Frontal cortex (tissue), 4 donors: ENCODE measurements around the gene TFEC. TPM values are rescaled to one million over a fixed set of nuclear protein-coding genes. Genes with fewer than 3 reads are reported as not detected.
"Not testable (repeated sequence)": the region's sequence is repeated elsewhere in the genome, so short reads cannot be mapped to it uniquely, and the experiment has no call there.

ENCODE experiments used
- DNase-seq, 2 donors: peaks; one replicate each; pipeline ENCODE4 v3.0.0; 2012; ENCODE audit warnings: low spot score in 2 of 2
- FAIRE-seq: peaks from 2 replicates; lab custom pipeline; 2012; peaks lifted over from hg19 to GRCh38; lab: Jason Lieb, UNC
- total RNA-seq: library from RNA; depleted of rRNA; stranded (reverse); fragments of >200 nt; gene quantifications from one replicate; pipeline ENCODE4 v1.2.3, GENCODE V29; 2014
- donor health status: control.
- donor health status: control.
- donor health status: control.

The TFEC gene, protein sequence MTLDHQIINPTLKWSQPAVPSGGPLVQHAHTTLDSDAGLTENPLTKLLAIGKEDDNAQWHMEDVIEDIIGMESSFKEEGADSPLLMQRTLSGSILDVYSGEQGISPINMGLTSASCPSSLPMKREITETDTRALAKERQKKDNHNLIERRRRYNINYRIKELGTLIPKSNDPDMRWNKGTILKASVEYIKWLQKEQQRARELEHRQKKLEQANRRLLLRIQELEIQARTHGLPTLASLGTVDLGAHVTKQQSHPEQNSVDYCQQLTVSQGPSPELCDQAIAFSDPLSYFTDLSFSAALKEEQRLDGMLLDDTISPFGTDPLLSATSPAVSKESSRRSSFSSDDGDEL
- total RNA-seq, result 0.82 TPM

DNA sequence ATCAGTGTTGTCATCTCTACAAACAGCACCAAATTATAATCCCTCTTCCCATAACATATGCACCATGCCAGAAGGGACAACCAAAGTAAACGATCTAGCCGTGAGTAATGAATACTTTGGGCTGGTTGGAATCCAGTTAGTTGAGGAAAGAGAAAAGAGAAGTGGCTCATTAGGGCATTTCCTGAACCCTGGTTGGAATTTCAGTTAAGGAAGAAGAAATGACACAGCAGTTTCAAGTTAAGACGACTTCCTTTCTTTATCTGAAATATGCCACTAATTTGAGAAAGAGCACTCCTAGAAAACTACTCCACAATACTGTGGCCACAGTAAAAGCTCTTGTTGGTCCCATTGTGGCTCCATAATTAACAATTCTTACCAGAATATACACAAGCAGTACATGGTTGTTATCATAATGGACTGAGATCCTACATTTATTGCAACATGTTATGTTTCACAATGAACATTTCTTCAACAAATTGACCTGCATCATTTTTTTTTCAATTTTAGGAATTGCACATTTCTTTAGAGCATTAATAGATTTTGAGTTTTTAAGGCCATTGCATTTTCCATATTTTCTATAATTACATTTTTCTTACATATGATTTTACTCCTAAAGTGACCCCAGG is at the start of gene TFEC:
Gene TFEC, minus strand, starts transcription at position 113 of the 626 bp plus-strand sequence. CDS start 46,322 bp downstream, outside the sequence.
- DNase-seq, result no peak
- FAIRE-seq, result no peak

DNA sequence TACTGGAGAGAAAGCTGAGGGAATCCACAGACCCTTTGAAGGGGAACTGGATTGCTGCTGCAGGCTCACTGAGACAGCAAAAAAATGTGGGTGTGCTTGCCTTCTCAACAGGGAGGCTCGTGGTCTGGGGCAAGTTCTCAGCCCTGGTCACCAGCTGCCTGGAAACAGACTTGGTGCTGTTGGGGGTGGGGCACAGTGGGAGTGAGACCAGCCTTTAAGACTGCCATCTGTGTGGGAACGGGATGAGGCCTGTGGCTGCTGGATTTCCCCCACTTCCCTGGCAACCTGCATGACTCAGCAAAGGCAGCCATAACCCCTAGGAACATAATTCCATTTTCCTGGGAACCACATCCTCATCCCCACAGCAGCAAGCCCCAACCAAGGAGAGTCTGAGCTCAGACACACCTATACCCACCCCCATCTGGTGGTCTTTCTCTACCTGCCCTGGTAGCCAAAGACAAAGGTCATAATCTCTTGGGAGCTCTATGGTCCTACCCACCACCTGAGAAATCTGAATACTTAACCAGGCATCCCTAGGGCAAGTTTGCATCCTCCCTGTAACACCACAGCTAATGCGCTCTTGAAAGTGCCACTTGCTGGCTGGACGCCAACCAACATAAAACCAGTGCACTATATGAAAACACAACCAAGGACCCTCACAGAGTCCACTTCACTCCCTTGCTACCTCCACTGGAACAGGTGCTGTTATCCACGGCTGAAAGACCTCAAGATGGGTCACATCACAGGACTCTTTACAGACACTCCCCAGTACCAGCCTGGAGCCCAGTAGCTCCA is 45.0 kb upstream of the TFEC start:
- no peak for DNase-seq
- FAIRE-seq, result no peak

DNA sequence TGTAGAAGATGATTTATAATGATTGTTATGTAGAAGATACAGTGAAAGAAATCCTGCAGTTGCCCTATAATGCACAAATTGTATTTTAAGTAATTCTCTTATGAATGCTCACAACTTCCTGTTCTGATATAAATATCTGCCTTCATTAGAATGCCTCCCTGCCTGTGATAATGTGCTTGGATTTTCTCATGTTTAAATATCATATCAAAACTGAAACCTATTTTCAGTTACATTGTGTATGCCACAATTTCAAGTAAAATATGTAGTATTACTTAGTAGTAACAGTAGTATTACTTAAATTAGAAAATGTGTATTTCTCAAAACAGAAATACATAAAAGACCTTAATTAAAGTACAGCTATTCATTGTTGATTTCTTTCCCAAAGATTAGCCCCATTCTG is 41.1 kb upstream of the TFEC start:
- FAIRE-seq, result no peak

DNA sequence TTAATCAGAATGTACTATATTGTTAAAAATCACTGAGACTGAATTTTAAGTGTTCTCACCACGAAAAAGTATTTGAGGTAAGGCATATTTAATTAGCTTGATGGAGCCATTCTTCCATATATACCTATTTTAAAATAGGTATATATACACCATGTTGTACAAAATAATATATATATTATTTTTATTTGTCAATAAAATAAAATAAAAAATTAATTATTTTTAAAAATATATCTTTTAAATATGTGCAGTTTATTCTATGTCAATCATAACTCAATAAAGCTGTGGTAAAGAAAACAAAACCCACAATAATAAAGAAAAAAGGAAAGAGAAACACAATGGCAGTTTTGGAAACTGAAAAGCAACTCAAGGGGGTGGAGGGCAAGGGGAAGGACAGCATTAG is 33.6 kb upstream of the TFEC start:
- FAIRE-seq (peak; percentile 60), DNase-seq (no peak)

More for the DNA sequence above, 41.1 kb upstream of the TFEC start:
- no peak for DNase-seq

DNA sequence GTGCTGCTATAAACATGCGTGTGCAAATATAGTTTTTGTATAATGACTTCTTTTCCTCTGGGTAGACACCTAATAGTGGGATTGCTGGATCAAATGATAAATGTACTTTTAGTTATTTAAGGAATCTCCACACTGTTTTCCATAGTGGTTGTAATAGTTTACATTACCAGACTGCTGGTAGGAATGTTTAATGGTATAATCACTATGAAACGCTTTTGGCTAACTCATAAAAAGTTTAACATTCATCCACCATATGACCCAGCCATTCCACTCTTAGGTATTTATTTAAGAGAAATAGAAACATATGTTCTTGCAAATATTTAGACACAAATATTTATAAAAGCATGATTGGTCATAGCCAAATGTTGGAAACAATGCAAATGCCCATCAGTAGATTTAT is 32.1 kb upstream of the TFEC start:
- DNase-seq (no peak), FAIRE-seq (no peak)

DNA sequence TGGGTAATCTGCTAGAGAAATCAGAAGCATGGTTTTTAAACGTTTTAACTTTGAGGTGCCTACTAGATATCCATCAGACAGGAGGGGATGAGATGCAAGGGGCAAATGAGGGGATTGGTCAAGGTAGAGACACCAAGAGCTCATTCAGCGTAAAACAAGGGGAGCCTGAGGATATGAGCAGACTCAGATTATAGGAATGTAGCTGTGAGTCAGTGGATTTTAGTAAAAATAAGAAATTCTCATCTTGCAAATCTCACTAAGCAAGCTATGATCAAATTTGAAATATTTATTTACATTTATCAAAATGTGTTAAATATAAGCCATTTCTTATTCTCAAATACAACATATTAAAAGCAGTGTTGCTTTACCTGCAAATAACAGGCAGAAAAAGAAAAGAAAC is 21.4 kb upstream of the TFEC start:
- no peak for FAIRE-seq
- no peak for DNase-seq

DNA sequence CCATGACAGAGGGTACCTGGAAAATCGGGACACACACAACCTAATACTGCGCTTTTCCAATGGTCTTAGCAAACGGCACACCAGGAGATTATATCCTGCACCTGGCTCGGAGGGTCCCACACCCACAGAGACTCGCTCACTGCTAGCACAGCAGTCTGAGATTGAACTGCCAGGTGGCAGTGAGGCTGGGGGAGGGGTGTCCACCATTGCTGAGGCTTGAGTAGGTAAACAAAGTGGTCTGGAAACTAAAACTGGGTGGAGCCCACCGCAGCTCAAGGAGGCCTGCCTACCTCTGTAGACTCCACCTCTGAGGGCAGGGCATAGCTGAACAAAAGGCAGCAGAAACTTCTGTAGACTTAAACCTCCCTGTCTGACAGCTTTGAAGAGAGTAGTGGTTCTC is 16.7 kb upstream of the TFEC start:
- DNase-seq, FAIRE-seq: not testable (repeated sequence)

DNA sequence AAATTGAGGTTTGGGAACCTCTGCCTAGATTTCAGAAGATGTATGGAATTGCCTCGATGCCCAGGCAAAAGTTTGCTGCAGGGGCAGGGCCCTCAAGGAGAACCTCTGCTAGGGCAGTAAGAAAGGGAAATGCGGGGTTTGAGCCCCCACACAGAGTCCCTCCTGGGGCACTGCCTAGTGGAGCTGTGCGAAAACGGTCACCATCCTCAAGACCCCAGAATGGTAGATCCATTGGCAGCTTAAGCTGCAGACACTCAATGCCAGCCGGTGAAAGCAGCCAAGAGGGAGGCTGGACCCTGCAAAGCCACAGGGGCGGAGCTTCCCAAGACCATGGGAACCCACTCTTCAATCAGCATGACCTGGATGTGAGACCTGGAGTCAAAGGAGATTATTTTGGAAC is 15.0 kb upstream of the TFEC start:
- DNase-seq (no peak), FAIRE-seq (no peak)

DNA sequence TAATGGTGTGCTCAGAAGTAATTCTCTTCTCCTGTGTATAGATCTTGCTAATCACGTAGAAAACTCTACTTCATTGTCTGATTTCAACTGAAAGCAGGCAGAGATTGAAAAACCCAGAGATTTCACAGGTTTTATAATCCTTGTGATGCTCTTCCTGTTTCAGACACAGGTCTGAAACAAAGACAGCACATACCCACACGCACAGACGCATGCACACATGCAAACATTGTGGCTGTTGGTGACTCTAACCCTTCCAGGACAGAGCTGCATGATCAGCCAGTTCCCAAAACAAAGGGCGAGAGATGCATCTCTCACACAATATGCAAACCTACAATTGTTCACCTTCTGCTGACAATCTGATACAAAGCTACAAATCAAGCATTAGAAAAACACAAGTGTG is 11.1 kb upstream of the TFEC start:
- DNase-seq (no peak), FAIRE-seq (no peak)

DNA sequence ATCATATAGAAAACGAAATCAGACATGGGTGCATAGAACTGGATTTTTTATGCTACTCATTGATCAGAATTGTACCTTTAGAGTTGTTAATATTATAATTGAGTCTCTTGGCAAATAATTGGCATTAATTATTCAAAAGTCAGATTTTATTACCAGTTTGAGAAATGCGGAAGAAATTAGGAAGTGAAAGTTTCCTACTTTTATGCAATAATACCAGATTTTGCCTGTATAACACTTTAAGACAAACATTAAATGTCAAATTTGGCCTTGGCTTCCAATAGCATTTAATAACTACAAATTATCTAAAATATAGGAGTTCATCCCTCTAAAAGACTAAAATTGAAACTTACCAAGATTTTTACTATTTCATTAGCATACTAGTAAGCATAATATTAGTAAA is 6.8 kb upstream of the TFEC start:
- DNase-seq, result no peak
- no peak for FAIRE-seq

DNA sequence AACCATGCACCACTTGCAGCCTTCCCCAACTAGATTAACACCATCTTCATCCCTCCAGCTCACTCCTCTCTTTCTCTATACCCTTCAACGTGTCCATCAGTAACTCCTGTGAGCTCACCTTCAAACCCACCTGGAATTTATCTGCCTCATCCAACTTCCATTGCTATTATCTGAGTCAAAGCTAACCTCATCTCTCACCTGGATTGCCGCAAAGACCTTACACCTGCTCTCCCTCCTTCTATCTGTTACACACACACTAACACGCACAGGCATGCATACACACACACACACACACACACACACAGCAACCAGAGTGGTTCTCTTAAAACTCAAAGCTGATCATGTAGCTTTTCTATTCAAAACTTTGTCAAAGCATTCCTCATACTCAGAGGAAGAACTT is 3.8 kb upstream of the TFEC start:
- no peak for FAIRE-seq
- DNase-seq, result no peak

DNA sequence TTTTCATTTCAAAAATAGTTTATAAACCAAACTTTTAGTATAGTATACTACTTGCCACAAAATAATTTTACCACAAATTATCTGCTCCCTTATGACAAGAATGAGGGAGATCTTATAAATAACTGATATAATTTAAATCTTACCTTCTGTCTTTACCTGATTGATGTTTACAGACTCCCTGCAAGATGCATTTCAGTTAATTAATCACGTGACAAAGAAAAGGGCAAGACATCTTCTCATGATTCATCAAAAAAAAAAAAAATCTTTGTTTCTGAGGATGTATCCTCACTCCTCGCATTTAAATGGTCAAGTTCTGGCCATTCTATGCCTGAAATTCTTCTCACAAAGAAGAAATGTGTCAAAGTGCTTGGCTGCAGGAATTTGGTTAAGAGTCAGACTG is 2.3 kb upstream of the TFEC start:
- DNase-seq (no peak), FAIRE-seq (peak; percentile 17)

DNA sequence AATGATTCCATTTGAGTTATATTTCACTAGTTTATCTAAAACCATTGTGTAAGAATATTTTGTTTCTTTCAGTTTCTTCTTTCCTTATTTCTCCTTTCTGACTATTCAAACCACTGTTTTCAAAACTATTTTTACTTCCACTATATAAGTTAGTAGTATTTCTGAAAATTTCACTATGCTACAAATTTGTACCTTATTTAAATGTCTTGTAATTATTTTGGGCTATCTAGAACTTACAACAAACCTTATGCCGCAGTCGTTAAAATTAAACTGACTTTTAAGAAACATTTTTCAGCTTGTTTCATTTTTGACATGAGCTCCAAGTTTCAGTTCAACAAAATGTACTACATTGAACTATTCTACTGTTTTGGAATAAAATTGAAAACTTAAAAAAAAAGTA is 1.8 kb downstream of the TFEC start:
- no peak for FAIRE-seq
- DNase-seq, result no peak

DNA sequence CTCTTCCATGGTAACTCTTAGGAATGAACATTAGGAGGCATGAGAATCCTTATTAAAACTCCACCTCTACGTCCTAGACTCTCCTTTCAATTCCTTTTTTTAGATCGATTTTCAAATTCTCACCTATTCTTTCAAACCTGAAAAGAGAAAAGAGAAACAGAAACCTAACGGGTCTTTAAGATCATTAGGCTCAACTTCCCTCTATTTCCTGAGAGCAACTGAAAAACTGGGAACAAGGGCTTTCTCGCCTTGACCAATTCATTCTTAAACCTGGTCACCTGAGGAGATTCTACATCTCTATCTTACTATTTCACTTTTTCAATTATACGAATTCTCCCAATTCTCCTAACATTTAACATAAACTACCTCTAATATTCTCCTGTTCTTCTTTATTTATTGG is 2.8 kb downstream of the TFEC start:
- DNase-seq, result no peak
- no peak for FAIRE-seq

DNA sequence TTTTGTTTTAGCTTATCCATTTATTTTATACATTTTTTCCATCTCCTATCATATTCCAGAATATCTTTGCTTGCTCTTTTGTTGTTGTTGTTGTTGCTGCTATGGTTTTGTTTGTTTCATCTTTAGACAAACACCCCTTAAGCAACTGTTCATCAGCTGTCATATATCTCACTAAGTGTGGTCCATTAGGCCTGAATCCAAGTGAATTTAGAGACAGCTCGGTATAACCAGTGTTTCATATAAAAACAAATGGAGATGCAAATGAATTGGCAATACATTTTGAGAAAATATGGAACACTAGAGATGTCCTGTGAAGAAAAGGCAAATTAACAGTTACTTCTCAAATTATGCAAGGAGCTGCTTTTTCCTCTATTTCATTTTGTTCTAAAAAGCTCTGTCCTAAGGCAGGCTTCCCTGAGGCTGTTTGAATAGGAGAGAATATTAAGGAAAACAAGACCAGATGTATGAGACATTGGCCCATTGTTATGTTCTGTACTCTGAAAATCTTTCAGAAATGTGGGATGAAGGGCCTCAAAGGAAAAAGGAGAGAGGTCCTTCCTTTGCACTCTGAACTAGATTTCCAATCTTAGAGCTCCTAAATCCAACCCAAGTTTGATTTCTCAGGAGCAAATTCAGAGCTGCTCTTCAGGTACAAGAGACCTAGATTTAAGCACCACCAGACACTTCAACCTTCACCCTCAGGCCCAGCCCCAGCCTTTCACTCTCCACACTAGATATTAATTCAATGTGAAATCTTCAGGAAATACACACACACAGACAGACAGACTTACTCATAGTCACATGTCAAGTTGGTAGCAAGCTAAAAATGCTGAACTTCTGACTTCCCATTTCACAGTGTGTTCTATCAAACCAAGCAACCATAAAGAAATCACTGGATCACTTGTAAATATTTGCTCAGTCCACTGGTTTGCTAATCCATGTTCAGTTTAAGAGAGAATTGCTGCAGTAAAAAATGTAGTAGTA is 5.4 kb downstream of the TFEC start:
- no peak for FAIRE-seq

DNA sequence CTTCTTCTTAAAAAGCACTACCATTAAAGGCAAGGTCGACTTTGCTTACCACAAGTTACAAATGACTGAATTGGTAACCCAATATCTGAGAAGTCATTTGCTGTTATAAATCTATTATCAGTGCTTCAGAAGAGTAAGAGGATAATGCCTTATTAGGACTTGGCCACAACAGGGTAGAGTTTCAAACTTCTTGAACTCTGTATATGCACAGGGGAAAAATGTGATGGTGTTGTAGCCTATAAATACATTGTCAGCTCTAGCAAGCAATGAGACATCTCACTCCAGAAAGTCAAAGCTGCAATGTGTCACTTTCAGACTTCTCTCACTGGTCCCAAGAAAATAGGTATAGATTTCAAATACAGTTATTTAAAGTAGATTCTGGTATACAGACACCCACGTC is 9.3 kb downstream of the TFEC start:
- FAIRE-seq (no peak), DNase-seq (no peak)

More for the DNA sequence above, 5.4 kb downstream of the TFEC start:
- DNase-seq, result no peak

DNA sequence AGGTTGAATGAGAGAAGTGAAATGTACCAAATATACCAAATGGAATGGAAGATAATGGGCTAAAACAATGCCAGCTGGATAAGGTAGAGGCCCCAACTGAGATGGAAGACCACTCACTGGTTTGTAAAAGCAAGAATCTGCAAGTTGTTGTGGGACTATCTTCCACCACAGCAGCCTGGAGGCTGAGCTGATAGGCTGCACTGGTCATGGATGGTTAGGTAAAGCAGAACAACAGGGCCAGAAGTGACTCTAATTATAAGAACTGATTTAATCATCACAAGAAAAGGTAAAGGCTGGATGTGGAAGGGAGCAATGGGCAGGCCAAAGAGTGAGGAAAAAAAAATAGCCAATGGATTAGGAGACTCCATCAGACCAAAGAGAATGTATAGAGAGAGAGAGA is 11.8 kb downstream of the TFEC start:
- no peak for FAIRE-seq
- DNase-seq, result no peak

DNA sequence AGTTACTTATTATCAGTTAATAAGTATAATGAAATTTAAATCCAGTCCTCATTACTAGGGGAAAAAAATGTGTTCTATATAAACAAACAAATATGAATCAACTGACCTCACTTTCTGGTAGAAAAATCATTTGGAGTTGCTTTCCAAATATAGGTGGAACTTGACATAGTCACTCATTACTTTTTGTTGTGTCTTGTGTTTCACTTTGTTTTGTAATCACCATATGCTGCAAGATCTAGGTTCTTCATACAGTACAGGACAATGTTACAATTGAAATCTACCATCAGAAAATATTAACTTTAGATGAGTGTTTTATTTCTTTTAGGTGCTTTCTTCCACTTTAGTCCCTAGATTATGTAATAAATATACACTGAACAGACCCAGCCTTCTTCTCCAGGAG is 16.9 kb downstream of the TFEC start:
- FAIRE-seq (no peak), DNase-seq (no peak)

DNA sequence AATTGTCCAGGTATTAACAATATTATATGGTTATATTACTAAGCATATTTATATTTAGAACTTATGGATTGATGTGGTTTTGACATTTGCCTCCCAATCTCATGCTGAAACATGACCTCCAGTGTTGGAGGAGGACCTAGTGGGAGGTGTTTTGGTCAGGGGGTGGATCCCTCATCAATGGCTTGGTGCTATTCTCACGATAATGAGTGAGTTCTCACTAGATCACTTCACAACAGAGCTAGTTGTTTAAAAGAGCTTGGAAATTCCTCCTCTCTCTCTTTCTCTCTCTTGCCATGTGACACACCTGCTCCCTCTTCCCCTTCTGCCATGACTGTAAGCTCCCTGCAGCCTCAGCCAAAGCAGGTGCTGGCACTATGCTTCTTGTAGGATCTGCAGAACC is 19.0 kb downstream of the TFEC start:
- FAIRE-seq (no peak), DNase-seq (no peak)

DNA sequence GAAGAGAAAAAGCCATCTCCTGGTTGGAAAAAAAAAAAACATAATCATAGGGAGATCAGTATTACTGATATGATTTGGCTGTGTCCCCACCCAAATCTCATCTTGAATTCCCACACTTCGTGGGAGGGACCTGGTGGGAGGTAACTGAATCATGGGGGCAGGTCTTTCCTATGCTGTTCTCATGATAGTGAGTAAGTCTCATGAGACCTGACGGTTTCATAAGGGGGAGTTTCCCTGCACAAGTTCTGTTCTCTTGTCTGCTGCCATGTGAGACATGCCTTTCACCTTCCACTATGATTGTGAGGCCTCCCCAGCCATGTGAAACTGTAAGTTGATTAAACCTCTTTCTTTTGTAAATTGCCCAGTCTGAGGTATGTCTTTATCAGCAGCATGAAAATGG is 25.8 kb downstream of the TFEC start:
- FAIRE-seq, DNase-seq: not testable (repeated sequence)
